GM10266 (cell line): Measurements from ENCODE around the gene AGAP1.

Experiments
- DNase-seq: peaks from one replicate; pipeline ENCODE4 v3.0.0; 2012; ENCODE audit errors: extremely low spot score
- CTCF ChIP-seq: IDR thresholded peaks from 2 replicates; pipeline ENCODE4 v1.5.1; 2012; ENCODE audit warnings: mild to moderate bottlenecking, low read depth; ENCODE audit not compliant: control insufficient read depth, insufficient read depth; ENCODE audit errors: missing control alignments

AGAP1 gene

DNA sequence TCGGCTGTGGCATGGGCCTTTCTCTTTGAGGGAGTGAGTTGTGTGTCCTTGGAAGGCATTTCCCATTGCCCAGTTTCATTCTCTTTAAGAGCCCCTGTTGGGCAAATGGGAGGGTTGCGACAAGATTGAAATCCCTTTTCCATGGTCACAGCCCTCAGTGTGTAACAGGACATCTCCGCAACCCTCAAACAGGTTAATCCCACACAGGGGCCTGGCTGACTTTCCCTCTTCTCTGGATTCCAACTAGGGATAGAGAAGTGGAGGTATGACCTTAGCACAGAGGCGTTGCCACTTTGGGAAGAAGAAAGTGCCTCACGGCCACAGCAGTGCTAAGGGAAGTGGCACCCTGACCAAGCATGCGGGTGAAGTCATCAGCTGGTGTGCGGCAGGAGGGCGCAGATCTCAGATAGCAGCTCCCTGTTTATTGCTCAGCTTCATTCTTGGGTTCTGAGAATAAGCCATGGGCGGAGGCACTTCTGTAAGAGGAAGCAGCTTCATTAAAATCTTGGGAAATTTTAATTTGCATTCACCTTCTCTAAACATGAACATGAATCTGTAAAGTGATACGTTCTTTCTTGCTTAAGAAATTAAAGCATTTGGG is 417.9 kb downstream of the AGAP1 start:
- DNase-seq = no peak
- TF ChIP-seq CTCF = no peak

GRCh38 chr2:235914756-235915155 is 420.9 kb downstream of the AGAP1 start:
- DNase-seq = no peak
- TF ChIP-seq CTCF = no peak

- TF ChIP-seq CTCF = no peak
- DNase-seq = no peak
Observed at GRCh38 chr2:235917506-235917905, 423.7 kb downstream of the AGAP1 start.

- no peak for TF ChIP-seq CTCF
Observed at GRCh38 chr2:235918876-235919275, 425.0 kb downstream of the AGAP1 start.

DNA sequence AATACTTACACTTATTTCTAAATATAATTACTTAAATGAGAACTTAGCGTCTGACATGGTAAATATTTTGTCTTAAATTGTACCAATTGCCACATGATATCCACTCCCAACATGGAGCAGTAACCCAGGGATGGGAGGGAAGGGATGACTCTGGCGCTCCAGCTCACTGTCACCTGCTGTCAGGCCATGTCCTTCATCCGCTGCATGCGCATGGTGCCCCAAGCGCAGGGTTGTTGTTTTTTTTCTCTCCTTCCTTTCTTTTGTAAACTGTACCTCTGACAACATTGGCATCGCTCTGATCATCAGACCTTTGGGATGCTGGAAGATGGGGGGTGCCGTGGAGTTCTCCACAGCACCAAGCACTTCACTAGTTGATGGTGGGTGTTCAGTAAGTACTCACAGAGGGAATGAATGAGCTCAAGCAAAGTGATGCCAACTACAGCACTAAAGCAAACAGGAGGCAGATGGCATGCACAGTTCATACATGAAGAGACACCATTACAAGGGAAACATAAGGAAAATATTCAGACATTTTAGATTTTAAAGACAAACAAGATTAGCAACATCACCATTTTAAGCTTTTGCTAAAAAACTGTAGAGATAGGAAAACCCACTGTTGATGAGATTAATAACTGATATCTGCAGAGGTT is 426.5 kb downstream of the AGAP1 start:
- no peak for TF ChIP-seq CTCF

More at GRCh38 chr2:235918876-235919275, 425.0 kb downstream of the AGAP1 start:
- DNase-seq = no peak

DNA sequence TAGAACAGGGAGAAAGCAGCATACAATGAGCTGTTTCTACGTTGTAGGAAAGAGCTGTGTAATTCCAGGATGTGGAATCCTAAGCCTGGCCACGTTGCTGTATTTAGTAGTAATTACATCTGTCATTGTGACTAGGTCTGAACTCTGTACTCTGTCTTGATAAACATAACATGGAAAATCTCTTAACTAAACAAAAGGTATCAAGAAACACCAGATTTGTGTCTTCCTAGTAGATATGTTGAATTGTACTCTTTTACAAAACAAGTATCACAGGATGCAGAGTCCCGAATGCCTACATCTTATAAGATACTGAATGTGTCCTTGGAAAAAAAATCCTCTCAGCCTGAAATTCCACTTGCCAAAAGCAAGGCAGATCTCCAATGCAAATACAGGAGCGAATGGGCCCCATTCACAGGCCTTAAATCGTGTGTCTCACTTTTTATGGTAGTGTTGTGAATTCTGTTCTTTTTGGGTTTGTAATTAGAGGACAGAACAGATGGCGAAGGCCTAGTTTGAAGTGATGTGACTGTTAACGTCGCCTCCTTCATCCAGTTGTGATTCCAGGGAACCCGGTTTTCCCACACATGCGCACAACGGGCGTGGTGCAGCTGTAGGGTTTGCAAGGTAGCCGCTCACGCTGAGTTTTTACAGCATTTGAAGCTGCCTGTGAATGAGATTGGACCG is 427.8 kb downstream of the AGAP1 start:
- DNase-seq = no peak
- no peak for TF ChIP-seq CTCF

More for the DNA sequence above, 426.5 kb downstream of the AGAP1 start:
- DNase-seq = no peak

DNA sequence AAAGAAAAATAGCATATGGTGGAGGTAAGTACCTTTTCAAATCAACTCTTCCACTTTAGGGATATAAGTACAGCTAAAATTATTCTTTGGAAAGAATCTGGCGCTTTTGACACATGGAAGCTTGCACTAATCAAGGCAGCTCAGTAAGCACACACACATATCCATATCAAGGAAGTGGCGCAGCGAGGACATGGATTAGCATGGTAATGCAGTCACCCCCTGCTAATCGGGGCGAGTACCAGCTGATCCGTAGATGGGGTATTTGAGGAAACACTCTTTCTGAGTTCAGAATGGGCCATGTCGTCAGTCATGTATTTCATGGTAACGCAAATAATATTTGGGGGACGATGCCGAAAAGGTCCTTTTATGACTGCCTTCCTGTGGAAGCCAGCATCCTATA is 429.0 kb downstream of the AGAP1 start:
- TF ChIP-seq CTCF = no peak
- DNase-seq = no peak
